ENCODE data around the gene GRIK3.

GRIK3 gene

DNA sequence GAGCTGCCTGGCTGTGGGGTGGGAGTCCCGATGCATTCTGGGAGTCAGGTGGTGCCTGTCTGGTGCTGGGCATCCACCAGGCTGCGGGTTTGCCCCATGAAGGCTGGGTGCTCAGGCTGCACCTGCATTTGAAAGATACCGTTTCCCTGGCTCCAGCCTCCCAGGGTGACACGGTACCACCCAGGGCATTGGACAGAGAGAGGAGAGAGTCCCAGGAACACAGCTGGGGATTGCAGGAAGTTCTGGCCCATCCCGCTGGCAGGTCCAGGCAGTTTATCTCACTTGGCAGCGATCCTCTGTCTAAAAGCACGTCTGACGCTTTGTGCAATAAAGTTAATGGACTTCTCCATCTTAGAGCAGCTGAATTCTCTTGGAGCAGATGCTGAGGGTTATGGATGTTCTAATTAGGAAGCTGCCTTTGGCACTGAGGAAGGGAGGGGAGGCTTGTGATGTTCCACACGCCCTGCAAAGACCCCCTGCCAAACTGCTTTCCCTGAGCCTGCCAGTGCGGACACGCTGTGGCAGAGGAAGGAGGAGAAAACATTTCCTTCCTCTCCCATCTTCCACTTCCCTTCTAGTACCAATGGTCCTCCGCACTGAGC, 246.9 kb downstream of the GRIK3 start:
- Histone ChIP-seq H4K20me1 (ENCODE audit: insufficient read depth, low read length, poor library complexity, severe bottlenecking) (no peaks in the 10 kb centered on the region), H3K36me3 (ENCODE audit: insufficient read depth, low read length) (no peaks in the 10 kb centered on the region), H3K9me2 (replicated peaks; ENCODE audit: low read depth, low read length) (no peaks in the 10 kb centered on the region), H3K4me1 (ENCODE audit: insufficient read depth, low read length, poor library complexity, severe bottlenecking) (no peaks in the 10 kb centered on the region), H3K4me2 (ENCODE audit: low read depth, low read length, poor library complexity, severe bottlenecking) (no peak overlapping the region), H3K27me3 (ENCODE audit: insufficient read depth, low read length, poor library complexity, severe bottlenecking) (no peaks in the 10 kb centered on the region), H2AFZ (ENCODE audit: low read length) (peak overlapping the region; percentile 28; the same call in 1 of the 2 replicates), H3K4me3 (ENCODE audit: low read length, poor library complexity, severe bottlenecking) (no peak overlapping the region), H3K9me3 (ENCODE audit: insufficient read depth, low read depth, low read length) (no peaks in the 10 kb centered on the region), H3K9ac (ENCODE audit: low read depth, low read length, poor library complexity, severe bottlenecking) (no peak overlapping the region), H3F3A (ENCODE audit: low read depth) (no peaks in the 10 kb centered on the region), H3K79me2 (ENCODE audit: insufficient read depth, low read length) (no peaks in the 10 kb centered on the region)
- TF ChIP-seq, protein P1, sequence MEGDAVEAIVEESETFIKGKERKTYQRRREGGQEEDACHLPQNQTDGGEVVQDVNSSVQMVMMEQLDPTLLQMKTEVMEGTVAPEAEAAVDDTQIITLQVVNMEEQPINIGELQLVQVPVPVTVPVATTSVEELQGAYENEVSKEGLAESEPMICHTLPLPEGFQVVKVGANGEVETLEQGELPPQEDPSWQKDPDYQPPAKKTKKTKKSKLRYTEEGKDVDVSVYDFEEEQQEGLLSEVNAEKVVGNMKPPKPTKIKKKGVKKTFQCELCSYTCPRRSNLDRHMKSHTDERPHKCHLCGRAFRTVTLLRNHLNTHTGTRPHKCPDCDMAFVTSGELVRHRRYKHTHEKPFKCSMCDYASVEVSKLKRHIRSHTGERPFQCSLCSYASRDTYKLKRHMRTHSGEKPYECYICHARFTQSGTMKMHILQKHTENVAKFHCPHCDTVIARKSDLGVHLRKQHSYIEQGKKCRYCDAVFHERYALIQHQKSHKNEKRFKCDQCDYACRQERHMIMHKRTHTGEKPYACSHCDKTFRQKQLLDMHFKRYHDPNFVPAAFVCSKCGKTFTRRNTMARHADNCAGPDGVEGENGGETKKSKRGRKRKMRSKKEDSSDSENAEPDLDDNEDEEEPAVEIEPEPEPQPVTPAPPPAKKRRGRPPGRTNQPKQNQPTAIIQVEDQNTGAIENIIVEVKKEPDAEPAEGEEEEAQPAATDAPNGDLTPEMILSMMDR (conservative IDR thresholded peaks at IDR 0.05; ENCODE audit: low read length), result no peak
- TF ChIP-seq EZH2phosphoT487 (IDR thresholded peaks at IDR 0.05; ENCODE audit: borderline replicate concordance), result no peak

DNA sequence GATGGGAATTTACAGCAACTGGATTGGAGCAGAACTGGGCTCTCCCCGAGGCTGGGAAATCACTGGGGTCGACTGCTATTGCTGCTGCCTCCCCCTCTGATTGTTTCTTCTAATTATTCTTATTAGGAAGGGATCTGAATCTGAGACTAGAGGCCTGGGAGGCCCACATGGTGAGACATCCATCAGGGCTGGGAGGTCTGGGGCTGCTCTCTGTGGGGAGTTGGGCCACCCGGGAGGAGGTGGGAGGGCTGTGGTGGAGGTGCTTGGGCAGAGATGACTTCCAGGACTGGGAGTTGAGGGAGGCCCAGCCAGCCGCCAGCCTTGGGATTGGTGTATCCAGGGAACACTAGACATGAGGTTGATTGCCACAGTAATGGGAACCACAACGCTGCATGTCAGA, 247.9 kb downstream of the GRIK3 start:
- Histone ChIP-seq H3K9me3 (ENCODE audit: insufficient read depth, low read depth, low read length) (no peaks in the 10 kb centered on the region), H3K4me2 (ENCODE audit: low read depth, low read length, poor library complexity, severe bottlenecking) (no peak overlapping the region), H3K4me1 (ENCODE audit: insufficient read depth, low read length, poor library complexity, severe bottlenecking) (no peaks in the 10 kb centered on the region), H3K36me3 (ENCODE audit: insufficient read depth, low read length) (no peaks in the 10 kb centered on the region), H3K27me3 (ENCODE audit: insufficient read depth, low read length, poor library complexity, severe bottlenecking) (no peaks in the 10 kb centered on the region), H4K20me1 (ENCODE audit: insufficient read depth, low read length, poor library complexity, severe bottlenecking) (no peaks in the 10 kb centered on the region), H3K79me2 (ENCODE audit: insufficient read depth, low read length) (no peaks in the 10 kb centered on the region), H3K9ac (ENCODE audit: low read depth, low read length, poor library complexity, severe bottlenecking) (no peak overlapping the region), H2AFZ (ENCODE audit: low read length) (no peak overlapping the region), H3K4me3 (ENCODE audit: low read length, poor library complexity, severe bottlenecking) (no peak overlapping the region), H3F3A (ENCODE audit: low read depth) (no peaks in the 10 kb centered on the region), H3K9me2 (replicated peaks; ENCODE audit: low read depth, low read length) (no peaks in the 10 kb centered on the region)
- TF ChIP-seq, protein P1 (conservative IDR thresholded peaks at IDR 0.05; ENCODE audit: low read length), result no peak
- no peak for TF ChIP-seq EZH2phosphoT487 (IDR thresholded peaks at IDR 0.05; ENCODE audit: borderline replicate concordance)

DNA sequence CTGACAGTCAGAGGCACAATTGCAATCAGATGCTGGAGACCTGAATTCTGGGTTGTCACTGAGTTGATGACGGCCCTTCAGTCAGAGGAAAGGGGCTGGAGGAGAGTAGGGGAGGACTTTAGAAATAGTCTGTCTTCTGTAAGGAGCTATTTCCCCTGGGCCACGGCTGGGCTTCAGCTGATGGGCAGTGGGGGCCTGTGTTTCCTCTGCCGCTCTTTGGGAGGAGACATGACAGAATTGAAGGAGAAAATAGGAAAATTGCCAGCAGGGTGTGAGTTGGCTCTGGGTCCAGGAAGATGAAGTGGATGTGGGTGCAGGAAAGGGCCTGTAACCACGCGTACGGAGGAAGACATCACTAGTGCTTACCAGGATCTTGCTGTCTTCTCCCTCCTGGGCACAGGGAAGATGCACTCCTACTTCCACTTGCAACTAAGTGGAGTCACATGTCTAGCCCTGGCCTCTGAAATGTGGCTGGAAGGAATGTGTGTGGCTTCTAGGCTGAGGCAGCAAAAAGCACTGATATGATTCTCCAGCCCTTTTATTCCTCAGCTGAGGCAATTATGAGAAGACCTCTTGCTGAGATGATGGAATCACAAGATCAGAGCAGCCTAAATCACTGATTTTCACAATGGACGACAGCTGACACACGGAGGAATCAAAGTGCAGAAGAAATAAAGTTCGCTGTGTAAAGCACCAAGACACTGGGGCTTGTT, 250.0 kb downstream of the GRIK3 start:
- TF ChIP-seq EZH2phosphoT487 (IDR thresholded peaks at IDR 0.05; ENCODE audit: borderline replicate concordance), result no peak
- TF ChIP-seq, protein P1 (conservative IDR thresholded peaks at IDR 0.05; ENCODE audit: low read length), result no peak
- H3K4me1 ChIP-seq (ENCODE audit: insufficient read depth, low read length, poor library complexity, severe bottlenecking), result no peaks in the 10 kb centered on the region
- H3K9me2 ChIP-seq (replicated peaks; ENCODE audit: low read depth, low read length), result no peaks in the 10 kb centered on the region
- no peaks in the 10 kb centered on the region for H3K27me3 ChIP-seq (ENCODE audit: insufficient read depth, low read length, poor library complexity, severe bottlenecking)
- H2AFZ ChIP-seq (ENCODE audit: low read length), result no peak overlapping the region
- no peaks in the 10 kb centered on the region for H4K20me1 ChIP-seq (ENCODE audit: insufficient read depth, low read length, poor library complexity, severe bottlenecking)
- no peak overlapping the region for H3K4me3 ChIP-seq (ENCODE audit: low read length, poor library complexity, severe bottlenecking)
- no peak overlapping the region for H3K4me2 ChIP-seq (ENCODE audit: low read depth, low read length, poor library complexity, severe bottlenecking)
- H3K36me3 ChIP-seq (ENCODE audit: insufficient read depth, low read length), result no peaks in the 10 kb centered on the region
- H3K79me2 ChIP-seq (ENCODE audit: insufficient read depth, low read length), result no peaks in the 10 kb centered on the region
- no peaks in the 10 kb centered on the region for H3F3A ChIP-seq (ENCODE audit: low read depth)
- H3K9ac ChIP-seq (ENCODE audit: low read depth, low read length, poor library complexity, severe bottlenecking), result no peak overlapping the region
- no peaks in the 10 kb centered on the region for H3K9me3 ChIP-seq (ENCODE audit: insufficient read depth, low read depth, low read length)

Measured in Loucy (cell line).